GM12874 (cell line): ENCODE data around the gene ETFDH.

Experiments used
- TF ChIP-seq, protein P1 (sequence below): IDR thresholded peaks from 2 replicates; pipeline ENCODE4 v1.5.1; 2011; ENCODE audit warnings: low read depth, mild to moderate bottlenecking, control low read depth, low read length, moderate library complexity; ENCODE audit not compliant: insufficient read depth

ETFDH gene

DNA sequence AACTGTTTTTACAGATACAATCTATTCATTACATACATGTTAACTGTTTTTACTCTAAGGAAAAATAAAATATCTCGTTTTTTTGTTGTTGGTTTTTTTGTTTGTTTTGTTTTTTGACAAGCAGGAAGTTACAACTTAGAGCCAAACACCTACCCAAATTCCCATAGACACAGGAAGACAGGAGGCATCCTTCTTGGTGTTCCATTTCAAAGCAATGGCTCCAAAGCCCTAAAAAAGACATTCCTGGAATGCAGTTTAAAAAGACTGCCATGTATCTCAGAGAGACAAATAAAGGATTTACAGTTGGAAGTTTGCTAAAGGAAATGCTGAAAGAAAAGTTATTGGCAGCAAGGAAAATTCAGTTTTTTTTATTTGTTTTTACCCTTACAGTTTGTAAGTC, 16.7 kb downstream of the ETFDH start:
- TF ChIP-seq, protein P1, sequence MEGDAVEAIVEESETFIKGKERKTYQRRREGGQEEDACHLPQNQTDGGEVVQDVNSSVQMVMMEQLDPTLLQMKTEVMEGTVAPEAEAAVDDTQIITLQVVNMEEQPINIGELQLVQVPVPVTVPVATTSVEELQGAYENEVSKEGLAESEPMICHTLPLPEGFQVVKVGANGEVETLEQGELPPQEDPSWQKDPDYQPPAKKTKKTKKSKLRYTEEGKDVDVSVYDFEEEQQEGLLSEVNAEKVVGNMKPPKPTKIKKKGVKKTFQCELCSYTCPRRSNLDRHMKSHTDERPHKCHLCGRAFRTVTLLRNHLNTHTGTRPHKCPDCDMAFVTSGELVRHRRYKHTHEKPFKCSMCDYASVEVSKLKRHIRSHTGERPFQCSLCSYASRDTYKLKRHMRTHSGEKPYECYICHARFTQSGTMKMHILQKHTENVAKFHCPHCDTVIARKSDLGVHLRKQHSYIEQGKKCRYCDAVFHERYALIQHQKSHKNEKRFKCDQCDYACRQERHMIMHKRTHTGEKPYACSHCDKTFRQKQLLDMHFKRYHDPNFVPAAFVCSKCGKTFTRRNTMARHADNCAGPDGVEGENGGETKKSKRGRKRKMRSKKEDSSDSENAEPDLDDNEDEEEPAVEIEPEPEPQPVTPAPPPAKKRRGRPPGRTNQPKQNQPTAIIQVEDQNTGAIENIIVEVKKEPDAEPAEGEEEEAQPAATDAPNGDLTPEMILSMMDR, result no peak

DNA sequence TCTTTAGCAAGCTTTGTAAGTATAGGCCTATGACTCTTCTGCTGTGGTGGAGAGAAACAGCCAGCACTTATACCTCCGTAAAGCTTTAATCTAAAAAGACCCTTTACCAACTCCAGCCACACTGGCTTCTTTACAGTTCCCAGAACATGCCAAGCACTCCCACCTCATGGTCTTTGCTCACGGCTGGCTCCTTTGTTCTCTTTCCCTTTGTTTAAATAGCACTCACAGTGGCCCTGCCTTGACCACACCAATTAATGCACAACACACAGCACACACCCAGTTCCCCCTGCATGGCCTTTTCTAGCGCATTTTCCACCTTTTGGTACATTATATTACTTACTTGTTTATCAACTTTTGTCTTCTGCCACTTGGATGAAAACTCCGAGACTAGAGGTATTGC, 32.2 kb downstream of the ETFDH start:
- TF ChIP-seq, protein P1, result no peak

DNA sequence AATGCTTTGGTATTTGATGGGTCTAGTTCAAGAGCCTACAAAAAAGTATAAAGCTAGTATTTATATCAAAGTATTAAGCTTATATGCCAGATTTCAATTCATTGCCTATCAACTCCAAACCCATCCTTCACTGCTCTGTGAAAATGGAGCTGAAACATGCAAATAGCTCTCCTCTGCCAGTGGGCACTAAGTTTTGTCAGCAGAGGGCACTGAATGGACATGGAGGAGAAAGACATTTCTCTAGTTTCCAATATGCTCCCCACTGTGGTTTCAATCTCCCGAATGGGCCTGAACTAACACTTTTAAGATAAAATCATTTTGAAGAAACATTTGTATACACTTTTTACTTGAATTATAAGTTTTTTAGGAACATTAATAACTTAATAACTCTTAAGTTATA, 38.7 kb downstream of the ETFDH start:
- TF ChIP-seq, protein P1, result no peak

DNA sequence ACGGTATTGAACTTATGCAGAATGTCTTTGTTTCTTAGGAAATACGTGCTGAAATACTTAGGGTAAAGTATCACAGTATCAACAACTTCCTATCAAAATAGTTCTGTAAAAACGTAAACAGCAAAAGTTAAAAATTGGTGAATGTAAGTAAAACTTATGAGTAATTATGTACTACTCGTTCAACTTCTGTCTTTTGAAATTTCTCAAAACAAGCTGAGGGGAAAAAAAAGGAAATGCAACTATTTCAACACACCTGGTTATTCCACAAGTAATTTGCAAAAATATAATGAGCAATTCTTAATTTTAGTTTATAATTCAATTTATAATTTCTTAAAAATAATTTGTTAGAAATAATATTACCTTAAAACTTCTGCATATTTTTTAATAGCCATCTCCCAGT, 42.8 kb downstream of the ETFDH start:
- TF ChIP-seq, protein P1, result no peak

DNA sequence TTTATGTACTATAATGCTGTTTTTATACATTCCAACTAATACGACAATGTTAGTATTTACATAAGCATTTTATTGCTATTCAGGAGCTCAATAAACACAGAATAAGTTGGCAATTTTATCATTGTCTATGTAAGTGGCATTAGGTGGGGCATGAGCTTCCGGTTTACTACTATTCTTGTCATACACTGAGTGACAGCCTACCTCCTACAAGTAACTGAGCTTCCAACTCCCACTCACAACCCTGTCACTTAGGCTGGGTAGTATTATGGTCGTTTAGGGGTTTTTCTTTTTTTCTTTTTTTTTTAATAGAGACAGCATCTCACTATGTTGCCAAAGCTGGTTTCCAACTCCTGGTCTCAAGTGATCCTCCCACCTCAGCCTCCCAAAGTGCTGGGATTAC, 43.7 kb downstream of the ETFDH start:
- TF ChIP-seq, protein P1, result no peak

DNA sequence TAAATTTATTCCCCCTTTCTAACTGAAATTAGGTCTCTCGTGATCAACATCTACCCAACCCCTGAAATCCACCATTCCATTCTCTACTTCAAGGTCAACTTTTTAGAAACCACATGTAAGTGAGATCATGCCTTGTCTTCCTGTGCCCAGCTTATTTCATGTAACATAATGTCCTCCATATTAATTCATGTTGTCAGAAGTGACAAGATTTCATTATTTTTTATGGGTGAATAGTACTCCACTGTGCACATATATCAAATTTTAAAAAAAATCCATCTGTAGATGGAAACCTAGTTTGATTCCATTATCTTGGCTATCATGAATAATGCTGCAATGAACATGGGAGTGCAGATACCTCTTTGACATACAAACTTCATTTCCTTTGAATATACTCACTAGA, 49.6 kb downstream of the ETFDH start:
- TF ChIP-seq, protein P1, result no peak

DNA sequence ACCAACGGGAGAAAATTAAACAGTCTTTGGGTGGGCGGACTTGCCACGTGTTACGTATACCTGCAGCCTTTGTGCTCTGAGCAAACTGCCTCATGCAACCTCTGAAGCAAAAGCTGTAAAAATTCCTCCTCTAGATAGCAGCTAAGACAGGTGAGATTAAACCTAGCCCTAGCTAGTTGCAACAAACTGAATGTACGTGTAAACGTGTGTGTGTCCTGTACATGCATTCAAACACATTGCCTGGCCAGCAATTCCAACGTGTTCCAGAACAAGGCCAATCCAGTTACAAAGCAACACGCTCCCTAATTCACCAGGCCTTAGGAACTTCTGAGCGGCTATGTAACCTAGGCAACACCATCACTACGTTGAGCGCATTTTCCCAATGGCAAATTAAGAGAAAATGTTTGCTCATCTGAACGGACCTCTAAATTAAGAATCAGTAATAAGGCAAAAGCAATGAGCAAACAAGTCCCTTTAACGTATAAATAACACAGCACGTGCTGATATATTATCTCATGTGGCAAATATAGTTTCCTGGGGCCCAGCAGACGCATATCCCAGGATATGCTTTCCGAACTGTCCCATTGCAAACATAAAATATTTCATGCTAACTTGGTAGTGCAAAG, 50.3 kb downstream of the ETFDH start:
- TF ChIP-seq, protein P1, result no peak
